GM12873 (cell line): ENCODE measurements around the gene P2RY12.

Experiments
- TF ChIP-seq, protein P1 (sequence below): IDR thresholded peaks from 2 replicates; pipeline ENCODE4 v1.5.1; 2012; ENCODE audit warnings: low read depth, mild to moderate bottlenecking, moderate library complexity, low read length, control low read depth; ENCODE audit not compliant: insufficient read depth; ENCODE audit errors: missing control alignments

Gene P2RY12

DNA sequence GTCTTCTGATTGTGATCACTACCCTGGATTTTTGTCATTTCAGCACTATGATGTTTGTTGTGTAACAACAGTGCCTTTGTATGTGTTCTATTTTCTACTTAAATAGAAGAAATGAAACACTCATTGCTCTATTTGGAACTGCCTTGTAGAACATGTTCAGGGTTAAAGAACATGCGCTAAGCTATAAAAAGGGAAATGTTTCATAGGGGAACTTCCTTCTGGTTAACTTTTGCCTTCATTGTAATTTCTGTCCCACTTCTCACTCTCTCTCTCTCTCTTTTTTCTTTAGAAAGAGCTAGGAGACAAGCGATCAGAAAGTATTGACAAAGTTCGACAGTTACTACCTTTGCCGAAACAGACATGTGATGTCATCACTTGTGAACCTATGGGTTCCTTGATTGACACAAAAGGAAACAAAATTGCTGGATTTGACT, at the start of gene P2RY12:
P2RY12 (minus strand) TSS at position 13 of the 434 bp plus-strand sequence. CDS start 45,908 bp downstream, outside the sequence.
- TF ChIP-seq, protein P1, sequence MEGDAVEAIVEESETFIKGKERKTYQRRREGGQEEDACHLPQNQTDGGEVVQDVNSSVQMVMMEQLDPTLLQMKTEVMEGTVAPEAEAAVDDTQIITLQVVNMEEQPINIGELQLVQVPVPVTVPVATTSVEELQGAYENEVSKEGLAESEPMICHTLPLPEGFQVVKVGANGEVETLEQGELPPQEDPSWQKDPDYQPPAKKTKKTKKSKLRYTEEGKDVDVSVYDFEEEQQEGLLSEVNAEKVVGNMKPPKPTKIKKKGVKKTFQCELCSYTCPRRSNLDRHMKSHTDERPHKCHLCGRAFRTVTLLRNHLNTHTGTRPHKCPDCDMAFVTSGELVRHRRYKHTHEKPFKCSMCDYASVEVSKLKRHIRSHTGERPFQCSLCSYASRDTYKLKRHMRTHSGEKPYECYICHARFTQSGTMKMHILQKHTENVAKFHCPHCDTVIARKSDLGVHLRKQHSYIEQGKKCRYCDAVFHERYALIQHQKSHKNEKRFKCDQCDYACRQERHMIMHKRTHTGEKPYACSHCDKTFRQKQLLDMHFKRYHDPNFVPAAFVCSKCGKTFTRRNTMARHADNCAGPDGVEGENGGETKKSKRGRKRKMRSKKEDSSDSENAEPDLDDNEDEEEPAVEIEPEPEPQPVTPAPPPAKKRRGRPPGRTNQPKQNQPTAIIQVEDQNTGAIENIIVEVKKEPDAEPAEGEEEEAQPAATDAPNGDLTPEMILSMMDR: no peak

GRCh38 chr3:151432616-151433372, 48.2 kb upstream of the P2RY12 start:
- TF ChIP-seq, protein P1: no peak

GRCh38 chr3:151431940-151432339, 47.4 kb upstream of the P2RY12 start:
- TF ChIP-seq, protein P1: no peak

DNA sequence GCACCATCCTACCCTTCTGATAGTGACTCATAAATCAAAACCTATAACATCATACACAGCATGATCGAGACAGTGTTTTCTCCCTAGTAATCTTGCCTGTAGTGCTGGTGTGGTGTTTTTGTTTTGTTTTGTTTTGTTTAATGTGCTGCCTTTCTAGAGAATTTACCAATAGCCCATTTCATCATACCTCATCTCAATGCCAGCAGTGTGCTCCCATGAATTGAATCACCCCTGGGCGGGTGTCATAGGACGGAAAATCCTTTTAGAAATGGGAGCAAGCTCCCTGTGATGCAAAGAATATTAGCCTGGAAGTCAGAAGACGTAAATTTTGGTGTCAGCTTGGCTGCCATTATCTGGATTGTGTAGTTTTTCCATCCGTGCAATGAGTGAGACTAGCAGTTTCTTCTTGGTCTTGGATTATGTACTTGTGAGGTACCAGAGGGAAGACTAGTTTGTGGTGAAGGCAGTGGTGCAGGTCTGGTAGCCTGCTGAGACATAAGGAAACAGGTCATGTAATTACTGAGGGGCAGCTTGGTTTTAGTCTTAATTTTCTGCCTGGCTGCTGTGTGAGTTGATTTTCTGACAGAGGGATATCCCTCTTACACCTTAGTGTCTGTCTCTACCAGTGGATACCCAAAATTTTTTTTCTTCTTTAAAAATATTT, 46.4 kb upstream of the P2RY12 start:
- TF ChIP-seq, protein P1: no peak

DNA sequence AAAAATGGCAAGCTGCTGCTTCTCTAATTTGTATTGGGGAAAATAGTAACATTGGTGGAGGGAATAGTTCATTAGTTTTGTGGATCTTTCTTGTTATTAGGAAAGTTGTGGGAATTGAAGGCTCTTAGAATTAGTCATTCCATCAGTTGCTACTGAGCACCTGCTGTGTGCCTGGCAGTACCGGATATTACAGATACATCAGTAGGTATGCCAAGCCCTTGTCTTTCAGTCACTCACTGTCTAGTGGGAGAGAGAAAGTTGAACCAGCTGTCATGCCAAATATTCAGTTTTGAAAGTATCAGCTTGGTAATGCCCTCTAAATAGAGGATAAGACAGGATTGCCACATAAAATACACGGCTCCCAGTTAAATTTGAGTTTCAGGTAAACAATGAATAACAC, 43.8 kb upstream of the P2RY12 start:
- TF ChIP-seq, protein P1: no peak

DNA sequence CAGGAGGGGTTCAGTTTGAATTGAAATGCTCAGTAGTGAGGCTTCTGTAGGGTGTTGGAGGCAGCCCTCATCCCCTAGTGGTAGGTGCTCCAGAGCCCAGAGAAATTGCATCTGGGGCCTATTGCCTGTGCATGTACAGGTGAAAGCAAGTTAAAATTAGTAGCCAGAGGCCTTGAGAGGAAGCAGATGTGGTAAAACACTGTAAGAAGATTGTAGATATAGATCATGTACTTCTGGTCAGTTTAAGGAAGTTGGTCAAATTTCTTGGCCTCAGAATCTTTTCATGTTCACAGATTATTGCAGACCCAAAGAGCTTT, 41.7 kb upstream of the P2RY12 start:
- TF ChIP-seq, protein P1: peak; percentile 36

GRCh38 chr3:151425627-151426340, 41.2 kb upstream of the P2RY12 start:
- TF ChIP-seq, protein P1: no peak
